ENCODE data around the gene ZSCAN5B.
"Not testable (repeated sequence)": the region's sequence is repeated elsewhere in the genome, so short reads cannot be mapped to it uniquely, and the experiment has no call there.

ZSCAN5B gene, protein sequence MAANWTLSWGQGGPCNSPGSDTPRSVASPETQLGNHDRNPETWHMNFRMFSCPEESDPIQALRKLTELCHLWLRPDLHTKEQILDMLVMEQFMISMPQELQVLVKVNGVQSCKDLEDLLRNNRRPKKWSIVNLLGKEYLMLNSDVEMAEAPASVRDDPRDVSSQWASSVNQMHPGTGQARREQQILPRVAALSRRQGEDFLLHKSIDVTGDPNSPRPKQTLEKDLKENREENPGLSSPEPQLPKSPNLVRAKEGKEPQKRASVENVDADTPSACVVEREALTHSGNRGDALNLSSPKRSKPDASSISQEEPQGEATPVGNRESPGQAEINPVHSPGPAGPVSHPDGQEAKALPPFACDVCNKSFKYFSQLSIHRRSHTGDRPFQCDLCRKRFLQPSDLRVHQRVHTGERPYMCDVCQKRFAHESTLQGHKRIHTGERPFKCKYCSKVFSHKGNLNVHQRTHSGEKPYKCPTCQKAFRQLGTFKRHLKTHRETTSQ

DNA sequence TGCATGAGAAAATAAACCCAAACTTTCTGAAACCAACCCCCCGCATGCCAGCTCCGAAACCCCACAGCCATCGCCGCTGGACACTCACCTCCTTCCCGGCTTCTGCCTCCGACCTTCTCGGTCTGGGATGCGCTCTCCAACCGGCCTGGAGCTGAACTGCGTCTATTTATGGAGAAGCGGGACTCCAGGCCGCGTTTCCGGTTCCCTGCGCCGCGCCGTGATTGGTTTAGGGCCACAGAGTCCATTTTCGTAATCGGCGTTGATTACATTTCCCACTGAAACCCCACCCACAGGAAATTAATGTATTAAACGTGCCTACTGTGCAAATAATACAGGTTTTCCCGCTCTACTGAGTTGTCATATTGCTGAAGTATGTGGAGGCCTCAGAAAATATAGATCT lies at the start of gene ZSCAN5B:
Gene ZSCAN5B, minus strand, starts transcription at position 138 of the 400 bp plus-strand sequence. CDS start 4,731 bp downstream, outside the sequence.
- DNase-seq (ENCODE audit: low read depth in 2 of 2): not testable (repeated sequence)

DNA sequence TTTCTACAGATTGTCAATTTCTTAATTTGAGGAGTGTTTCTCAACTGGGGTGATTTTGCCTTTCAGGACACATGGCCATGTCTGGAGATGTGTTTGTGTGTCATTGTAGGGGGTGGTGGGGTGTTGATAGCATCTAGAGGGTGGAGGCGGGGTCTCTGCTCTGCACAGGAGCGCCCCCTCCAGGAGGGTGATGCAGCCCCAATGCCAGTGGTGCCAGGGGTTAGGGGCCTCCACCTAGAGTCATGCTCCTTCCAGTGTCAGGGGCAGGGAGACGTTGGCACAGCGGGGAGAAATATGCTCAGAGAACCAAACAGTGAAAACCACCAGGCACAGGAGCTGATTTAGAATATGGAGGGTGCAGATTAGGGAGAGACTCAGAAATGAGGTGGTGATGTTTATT lies 48.2 kb upstream of the ZSCAN5B start:
- not testable (repeated sequence) for DNase-seq (ENCODE audit: low read depth in 2 of 2)

DNA sequence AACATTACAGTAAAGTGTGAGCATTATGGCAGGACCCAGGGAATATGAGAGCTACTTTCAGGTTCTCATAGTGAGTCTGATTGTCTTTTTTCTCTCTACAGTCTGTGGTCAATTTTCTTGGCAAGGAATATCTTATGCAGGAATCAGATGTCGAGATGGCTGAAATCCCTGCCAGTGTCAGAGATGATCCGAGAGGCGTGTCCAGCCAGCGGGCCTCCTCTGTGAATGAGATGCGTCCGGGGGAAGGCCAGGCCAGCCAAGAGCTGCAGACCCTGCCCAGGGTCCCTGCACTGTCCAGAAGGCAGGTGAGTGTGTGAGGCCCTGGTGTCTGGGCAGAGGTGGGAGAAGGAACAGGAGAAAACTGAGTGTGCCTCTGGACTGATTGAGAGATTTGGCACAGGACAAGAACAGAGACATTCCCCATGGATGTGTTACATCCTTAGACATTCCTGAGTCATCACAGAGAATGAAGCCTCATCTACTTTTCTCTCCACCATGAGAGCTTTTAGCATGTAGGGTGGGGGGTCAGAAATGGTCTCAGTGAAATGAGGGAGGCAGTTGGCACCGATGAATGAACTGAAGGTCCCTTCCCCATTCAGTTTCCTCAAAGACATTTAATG lies 47.6 kb upstream of the ZSCAN5B start:
- no peak for DNase-seq (ENCODE audit: low read depth in 2 of 2)

DNA sequence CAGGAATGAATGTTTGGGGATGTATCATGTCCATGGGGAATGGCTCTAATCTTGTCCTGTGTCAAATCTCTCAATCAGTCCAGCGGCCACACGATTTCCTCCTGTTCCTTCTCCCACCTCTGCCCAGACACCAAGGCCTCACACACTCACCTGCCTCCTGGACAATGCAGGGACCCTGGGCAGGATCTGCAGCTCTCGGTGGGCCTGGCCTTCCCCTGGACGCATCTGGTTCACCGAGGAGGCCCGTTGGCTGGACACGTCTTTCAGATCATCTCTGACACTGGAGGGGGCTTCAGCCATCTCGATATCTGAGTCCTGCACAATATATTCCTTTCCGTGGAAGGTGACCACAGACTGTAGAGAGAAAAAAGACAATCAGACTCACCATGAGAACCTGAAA lies 25.9 kb upstream of the ZSCAN5B start:
- DNase-seq (ENCODE audit: low read depth in 2 of 2): no peak

DNA sequence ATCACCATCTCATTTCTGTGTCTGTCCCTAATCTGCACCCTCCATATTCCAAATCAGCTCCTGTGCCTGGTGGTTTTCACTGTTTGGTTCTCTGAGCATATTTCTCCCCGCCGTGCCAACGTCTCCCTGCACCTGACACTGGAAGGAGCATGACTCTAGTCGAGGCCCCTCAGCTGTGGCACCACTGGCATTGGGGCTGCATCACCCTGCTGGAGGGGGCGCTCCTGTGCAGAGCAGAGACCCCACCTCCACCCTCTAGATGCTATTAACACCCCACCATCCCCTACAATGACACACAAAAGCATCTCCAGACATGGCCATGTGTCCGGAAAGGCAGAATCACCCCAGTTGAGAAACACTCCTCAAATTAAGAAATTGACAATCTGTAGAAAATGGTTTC lies 25.3 kb upstream of the ZSCAN5B start:
- no peak for DNase-seq (ENCODE audit: low read depth in 2 of 2)

DNA sequence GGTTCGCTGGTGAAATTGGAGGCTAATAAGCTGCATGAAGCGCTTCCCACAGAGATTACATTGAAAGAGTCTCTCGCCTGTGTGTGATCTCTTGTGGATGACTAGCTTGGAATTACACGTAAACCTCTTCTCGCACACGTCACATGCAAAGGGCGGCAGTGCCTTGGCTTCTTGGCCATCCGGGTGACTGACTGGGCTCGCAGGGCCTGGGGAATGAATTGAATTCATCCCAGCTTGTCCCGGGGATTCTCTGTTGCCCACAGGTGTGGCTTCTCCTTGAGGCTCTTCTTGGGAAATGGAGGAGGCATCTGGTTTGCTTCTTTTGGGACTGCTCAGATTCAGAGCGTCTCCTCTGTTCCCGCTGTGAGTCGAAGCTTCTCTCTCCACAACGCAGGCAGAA lies 24.3 kb upstream of the ZSCAN5B start:
- DNase-seq (ENCODE audit: low read depth in 2 of 2): no peak

DNA sequence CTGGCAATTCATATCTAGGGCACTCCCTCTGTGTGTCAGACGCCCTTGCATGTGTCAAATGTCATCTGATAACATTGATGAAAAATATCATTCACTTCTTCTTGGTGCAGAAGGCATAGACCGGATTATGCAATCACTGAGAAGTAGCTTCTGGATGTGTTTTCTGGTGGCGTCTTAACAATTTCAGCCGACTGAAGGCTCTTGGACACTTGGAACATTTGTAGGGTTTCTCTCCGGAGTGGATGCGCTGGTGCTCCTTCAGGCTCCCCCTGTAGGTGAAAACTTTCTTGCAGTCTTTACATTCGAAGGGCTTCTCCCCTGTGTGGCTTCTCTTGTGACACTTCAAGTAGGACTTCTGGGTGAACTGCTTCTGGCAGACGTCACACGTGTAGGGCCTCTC lies 23.9 kb upstream of the ZSCAN5B start:
- not testable (repeated sequence) for DNase-seq (ENCODE audit: low read depth in 2 of 2)

DNA sequence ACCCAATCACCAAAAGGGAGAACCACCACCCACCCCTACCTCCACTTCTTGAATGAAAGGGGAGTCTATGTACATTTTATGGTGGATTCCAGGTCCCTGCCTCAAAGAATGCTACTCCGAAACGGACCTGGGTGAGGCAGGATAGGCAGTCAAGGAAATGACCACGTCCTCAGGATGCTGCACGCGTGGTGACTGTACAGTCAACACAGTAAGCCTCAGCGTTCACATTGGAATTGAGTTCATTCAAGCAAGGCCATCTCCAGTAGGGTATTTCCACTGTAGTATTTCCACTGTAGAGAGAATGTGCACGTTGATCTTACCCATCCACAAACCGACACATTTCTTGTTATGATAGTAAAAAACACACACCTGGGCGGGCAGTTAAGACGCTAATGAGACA lies 21.4 kb upstream of the ZSCAN5B start:
- no peak for DNase-seq (ENCODE audit: low read depth in 2 of 2)

DNA sequence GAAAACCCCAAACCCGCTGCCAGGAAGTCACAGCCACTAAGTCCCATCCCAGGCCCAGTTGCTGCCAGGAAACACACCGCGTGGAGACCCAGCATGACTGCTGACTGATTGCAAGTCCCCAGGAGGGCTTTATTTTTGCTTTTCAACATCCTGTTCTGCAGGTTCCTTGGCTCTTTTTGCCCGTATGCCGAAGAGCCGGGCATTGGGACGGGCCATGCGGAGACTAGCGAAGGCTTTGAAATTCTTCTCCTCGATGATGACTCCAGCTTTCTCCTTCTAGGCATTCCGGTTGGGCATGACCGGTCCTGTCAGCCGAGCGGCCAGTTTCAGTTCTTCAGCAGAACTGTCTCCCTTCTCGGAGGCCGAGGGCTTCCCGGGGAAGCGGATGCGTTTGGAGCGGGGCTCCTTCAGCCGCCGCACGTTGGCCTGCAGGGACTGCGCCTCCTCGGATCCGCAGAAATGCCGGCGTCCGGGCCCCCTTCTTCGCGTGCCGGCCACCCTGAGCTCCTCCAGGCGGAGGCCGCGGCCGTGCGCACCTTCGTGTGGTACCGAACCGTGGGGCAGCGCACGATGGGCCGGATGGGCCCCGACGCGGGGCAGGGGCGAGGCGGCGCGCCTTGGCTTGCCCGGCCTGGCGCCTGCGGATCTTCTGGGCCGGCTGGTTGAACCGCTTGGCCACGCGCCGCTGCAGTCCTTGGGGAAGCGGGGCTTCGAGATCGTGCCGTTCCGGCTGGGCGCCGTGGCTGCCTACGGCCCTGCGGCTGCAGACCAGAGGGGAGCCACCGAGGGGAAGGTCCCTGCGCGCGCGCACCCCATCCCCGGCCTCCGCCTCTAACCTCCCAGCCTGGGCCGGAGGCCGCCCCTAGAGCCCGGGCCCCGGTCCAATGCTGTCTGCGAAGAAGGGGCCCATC lies 19.7 kb upstream of the ZSCAN5B start:
- no peak for DNase-seq (ENCODE audit: low read depth in 2 of 2)

DNA sequence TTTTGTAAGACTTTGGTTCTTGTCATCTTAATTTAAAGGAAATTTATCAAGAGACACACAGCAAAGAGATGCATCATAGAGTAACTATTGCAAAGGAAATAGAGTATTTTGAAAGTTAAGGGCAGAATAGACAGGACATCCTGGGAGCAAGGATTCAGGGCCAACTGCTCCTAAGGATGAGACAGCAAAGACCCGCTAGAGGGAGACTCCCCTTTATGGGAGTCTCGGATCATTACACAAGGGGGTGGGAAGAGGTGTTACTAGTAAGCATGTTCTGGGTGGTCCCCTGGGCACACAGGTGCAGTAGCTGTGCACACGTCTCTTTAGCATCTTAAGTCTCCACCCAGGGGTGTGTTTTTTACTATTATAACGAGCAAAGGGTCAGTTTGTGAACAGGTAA lies 14.1 kb upstream of the ZSCAN5B start:
- DNase-seq (ENCODE audit: low read depth in 2 of 2): no peak

DNA sequence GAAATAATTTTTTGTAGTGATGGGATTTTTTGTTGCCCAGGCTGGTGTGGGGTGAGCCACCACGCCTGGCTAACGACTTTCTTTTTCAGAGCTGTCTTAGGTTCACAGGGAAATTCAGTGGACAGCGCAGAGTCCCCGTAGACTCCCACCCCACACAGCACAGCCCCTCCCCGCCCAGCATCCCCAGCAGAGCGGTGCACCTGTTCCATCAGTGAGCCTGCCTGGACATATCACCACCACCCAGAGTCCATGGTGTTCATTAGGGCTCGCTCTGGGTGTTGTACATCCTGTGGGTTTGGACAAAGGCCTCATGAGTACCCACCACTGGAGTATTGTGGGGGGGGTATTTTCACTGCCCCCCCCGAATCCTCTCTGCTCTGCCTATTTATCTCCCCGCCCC lies 12.5 kb upstream of the ZSCAN5B start:
- not testable (repeated sequence) for DNase-seq (ENCODE audit: low read depth in 2 of 2)

DNA sequence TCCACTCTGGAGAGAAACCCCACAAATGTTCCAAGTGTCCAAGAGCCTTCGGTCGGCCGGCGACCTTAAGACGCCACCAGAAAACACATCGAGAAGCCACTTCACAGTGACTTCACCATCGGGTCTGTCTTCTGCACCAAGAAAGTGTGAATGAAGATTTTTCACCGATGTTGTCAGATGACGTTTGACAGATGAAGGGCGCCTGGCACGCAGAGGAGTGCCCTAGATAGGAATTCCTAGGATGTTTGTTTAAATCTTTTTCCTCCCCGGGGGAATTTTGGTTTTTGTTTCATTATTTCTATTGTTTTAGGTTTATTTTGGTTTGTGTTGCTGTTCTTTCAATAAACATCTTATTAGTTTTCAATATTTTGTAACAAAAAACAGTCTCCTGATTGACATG lies 11.5 kb upstream of the ZSCAN5B start:
- no peak for DNase-seq (ENCODE audit: low read depth in 2 of 2)

DNA sequence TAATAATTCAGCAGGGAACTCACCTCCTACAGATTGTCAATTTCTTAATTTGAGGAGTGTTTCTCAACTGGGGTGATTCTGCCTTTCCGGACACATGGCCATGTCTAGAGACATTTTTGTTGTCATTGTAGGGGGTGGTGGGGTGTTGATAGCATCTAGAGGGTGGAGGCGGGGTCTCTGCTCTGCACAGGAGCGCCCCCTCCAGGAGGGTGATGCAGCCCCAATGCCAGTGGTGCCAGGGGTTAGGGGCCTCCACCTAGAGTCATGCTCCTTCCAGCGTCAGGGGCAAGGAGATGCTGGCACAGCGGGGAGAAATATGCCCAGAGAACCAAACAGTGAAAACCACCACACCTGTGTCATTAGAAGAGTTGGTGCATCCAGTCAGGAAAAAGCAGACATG lies 10.0 kb upstream of the ZSCAN5B start:
- DNase-seq (ENCODE audit: low read depth in 2 of 2): not testable (repeated sequence)

DNA sequence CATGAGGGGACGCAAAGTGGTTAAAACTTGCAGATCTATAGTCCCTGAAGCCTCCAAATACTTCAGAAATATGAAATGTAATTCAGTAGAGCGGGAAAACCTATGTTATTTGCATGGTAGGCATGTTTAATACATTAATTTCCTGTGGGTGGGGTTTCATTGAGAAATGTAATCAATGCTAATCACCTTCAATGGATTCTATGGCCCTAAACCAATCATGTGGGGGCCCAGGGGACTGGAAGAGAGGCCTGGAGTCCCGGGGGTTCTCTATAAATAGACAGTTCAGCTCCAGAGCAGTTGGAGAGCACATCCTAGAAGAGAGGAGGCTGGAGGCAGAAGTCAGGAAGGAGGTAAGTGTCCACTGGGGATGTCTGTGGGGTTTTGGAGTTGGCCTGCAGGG lies 4.4 kb upstream of the ZSCAN5B start, which contains the start of gene ZSCAN5C:
Gene ZSCAN5C, plus strand, starts transcription at position 301 of the 400 bp plus-strand sequence. CDS start 3,641 bp downstream, outside the sequence.
- DNase-seq (ENCODE audit: low read depth in 2 of 2): no peak

DNA sequence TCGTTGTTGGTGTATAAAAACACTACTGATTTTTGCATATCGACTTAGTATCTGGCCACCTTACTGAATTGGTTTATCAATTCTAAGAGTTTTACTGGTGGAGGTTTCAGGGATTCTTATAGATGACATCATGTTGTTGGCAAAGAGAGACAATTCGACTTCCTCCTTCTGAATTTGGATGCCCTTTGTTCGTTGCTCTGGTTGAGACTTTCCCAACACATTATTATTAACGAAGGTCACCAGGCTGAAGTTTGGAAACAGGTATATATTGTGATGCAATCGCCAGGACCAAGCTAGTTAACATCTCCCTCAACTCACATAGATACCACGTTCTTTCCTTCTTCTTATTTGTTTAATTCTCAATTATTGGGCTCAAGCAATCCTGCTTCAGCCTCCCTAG lies 2.1 kb upstream of the ZSCAN5B start:
- no peak for DNase-seq (ENCODE audit: low read depth in 2 of 2)

DNA sequence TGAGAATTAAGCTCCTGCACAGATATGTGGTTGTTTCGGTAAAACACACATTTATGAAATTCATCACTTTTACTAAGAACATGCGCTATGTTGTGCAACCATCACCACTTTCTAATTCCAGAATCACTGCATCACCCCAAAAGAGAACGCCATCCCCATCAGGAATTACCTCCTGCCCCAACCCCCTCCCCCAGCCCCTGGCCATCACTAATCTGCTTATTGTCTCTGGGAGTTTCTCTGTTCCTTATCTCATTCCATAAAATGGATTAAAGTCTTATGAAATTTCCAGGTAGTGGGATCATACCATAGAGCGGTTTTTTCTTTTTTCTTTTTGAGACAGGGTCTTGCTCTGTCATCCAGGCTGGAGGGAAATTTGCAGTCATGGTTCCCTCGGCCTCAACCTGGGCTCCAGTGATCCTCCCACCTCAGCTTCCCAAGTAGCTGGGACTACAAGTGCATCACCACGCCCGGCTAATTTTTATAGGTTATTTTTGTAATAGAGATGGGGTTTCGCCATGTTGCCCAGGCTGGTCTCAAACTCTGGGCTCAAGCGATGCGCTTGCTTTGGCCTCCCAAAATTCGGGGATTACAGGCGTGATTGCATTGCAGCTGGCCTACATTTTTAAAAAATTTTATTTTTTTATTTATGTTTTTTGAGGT lies 3.5 kb downstream of the ZSCAN5B start:
- no peak for DNase-seq (ENCODE audit: low read depth in 2 of 2)

DNA sequence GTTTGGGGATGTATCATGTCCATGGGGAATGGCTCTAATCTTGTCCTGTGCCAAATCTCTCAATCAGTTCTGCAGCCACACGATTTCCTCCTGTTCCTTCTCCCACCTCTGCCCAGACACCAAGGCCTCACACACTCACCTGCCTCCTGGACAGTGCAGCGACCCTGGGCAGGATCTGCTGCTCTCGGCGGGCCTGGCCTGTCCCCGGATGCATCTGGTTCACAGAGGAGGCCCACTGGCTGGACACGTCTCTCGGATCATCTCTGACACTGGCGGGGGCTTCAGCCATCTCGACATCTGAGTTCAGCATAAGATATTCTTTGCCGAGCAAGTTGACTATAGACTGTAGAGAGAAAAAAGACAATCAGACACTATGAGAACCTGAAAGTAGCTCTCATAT lies 5.9 kb downstream of the ZSCAN5B start:
- no peak for DNase-seq (ENCODE audit: low read depth in 2 of 2)

DNA sequence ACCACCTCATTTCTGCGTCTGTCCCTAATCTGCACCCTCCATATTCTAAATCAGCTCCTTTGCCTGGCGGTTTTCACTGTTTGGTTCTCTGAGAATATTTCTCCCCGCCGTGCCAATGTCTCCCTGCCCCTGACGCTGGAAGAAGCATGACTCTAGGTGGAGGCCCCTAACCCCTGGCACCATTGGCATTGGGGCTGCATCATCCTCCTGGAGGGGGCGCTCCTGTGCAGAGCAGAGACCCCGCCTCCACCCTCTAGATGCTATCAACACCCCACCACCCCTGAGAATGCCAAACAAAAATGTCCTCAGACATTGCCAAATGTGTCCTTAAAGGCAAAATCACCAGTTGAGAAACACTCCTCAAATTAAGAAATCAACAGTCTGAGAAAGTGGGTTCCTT lies 6.5 kb downstream of the ZSCAN5B start:
- no peak for DNase-seq (ENCODE audit: low read depth in 2 of 2)

DNA sequence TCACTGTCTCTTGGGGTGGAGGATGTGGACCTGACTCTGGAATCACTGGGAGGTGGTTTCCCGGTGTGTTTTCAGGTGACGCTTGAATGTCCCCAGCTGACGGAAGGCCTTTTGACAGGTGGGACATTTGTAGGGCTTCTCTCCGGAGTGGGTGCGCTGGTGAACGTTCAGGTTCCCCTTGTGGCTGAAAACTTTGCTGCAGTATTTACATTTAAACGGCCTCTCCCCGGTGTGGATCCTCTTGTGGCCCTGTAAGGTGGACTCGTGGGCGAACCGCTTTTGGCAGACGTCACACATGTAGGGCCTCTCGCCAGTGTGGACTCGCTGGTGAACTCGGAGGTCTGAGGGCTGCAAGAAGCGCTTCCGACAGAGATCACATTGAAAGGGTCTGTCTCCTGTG lies 7.8 kb downstream of the ZSCAN5B start:
- no peak for DNase-seq (ENCODE audit: low read depth in 2 of 2)

DNA sequence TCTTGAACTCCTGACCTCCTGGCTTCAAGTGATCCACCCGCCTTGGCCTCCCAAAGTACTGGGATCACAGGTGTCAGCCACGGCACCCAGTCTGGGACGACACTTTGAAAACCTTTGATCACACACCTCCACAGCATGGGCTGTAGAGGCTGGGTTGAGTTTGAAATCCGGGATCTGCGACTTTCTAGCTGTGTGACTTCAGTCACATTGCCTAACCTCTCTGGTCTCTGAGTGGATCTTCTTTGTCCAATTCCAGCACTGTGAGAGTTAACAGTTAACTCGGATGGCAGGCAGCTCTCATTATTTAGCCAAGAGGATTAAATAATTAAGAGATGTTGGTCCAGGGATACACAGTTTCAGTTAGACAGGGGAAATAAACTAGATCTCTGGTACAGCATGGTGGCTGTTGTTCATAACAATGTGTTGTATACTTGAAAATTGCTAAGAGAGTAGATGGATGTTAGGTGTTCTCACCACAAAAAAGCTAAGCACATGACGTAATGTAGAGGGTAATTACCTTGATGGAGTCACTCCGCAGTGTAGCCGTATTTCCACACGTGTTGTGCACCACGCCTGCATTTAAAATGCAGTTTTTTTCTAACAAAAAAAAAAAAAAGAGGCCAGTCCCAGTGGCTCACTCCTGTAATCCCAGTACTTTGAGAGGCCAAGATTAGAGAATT lies 19.9 kb downstream of the ZSCAN5B start:
- DNase-seq (ENCODE audit: low read depth in 2 of 2): no peak

DNA sequence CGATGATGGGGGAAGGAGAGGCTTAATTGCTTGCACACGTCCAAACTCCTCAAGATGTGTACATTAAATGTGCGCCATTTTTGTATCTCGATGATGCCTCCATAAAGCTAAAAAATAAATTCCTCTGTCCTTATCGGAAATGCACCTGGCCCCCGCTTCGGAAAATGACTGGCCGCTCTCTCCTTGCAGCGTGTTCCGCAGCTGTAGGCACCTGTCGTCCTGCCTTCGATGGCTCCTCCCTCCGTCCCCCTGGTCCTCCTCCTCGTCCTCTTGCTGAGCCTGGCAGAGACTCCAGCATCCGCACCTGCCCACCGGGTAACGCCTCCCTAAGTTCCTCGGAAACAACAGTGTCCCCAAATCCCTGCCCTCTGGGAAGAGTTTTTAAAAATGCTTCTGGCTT lies 20.7 kb downstream of the ZSCAN5B start:
- no peak for DNase-seq (ENCODE audit: low read depth in 2 of 2)
